NT2/D1 (cell line): ENCODE results near the gene SLC2A1.

ENCODE experiments used
- SUZ12 ChIP-seq: IDR thresholded peaks from 2 replicates; pipeline ENCODE4 v1.6.1; 2011; ENCODE audit not compliant: insufficient read length, insufficient read depth; ENCODE audit errors: extremely low read depth
- YY1 ChIP-seq: IDR thresholded peaks from 2 replicates; pipeline ENCODE4 v1.6.1; 2011; ENCODE audit not compliant: insufficient read length, insufficient read depth
- ZNF274 ChIP-seq: IDR thresholded peaks from 2 replicates; pipeline ENCODE4 v1.6.1; 2011; ENCODE audit warnings: mild to moderate bottlenecking, low read depth, low read length

- TF ChIP-seq SUZ12: no peak
- no peak for TF ChIP-seq YY1
- no peak for TF ChIP-seq ZNF274
These were observed 19.7 kb downstream of the SLC2A1 start for GRCh38 chr1:42938645-42939615.
